Body of pancreas (tissue), 4 donors: Measurements from ENCODE around the gene CCDC182.

Source experiments
- POLR2A ChIP-seq, 3 donors: fragments of 450-650 bp; IDR thresholded peaks; one replicate each; pipeline ENCODE4 v1.6.1; 2016; ENCODE audit warnings: antibody characterized with exemption in 3 of 3, mild to moderate bottlenecking in 2 of 3
- TF ChIP-seq, protein P1 (sequence below), 7 experiments: fragments of 450-650 bp in 4 of 7; fragments of 200-600 bp in 3 of 7; sonication (generic) in 3 of 7; IDR thresholded peaks; one replicate each; pipeline ENCODE4 v1.5.1; 2016 to 2019; ENCODE audit warnings: antibody characterized with exemption in 7 of 7

DNA sequence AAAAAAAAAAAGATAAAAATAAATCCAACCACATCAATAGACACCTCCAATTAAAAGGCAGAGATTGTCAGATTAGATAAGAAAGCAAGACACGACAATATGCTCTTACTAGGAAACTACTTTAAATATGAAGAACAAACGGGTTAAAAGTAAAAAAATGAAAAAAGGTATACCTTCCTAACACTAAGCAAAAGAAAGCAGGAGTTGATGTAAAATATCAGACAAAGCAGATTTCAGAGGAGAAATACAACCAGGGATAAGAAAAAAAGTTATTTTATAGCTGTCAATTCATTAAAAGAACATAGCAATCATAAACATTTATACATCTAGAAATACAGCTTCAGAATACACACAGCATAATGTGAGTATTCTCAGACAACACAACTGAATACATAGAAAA, 49.7 kb upstream of the CCDC182 start:
- no peak for TF ChIP-seq POLR2A (IDR thresholded peaks at IDR 0.05)
- TF ChIP-seq, protein P1, sequence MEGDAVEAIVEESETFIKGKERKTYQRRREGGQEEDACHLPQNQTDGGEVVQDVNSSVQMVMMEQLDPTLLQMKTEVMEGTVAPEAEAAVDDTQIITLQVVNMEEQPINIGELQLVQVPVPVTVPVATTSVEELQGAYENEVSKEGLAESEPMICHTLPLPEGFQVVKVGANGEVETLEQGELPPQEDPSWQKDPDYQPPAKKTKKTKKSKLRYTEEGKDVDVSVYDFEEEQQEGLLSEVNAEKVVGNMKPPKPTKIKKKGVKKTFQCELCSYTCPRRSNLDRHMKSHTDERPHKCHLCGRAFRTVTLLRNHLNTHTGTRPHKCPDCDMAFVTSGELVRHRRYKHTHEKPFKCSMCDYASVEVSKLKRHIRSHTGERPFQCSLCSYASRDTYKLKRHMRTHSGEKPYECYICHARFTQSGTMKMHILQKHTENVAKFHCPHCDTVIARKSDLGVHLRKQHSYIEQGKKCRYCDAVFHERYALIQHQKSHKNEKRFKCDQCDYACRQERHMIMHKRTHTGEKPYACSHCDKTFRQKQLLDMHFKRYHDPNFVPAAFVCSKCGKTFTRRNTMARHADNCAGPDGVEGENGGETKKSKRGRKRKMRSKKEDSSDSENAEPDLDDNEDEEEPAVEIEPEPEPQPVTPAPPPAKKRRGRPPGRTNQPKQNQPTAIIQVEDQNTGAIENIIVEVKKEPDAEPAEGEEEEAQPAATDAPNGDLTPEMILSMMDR (IDR thresholded peaks at IDR 0.05) = no peak
